Esophagus muscularis mucosa (tissue), 4 donors: ENCODE results near the gene FFAR3. TPM values are rescaled to one million over a fixed set of nuclear protein-coding genes. Genes with fewer than 3 reads are reported as not detected.

Source experiments
- DNase-seq: peaks from one replicate; pipeline ENCODE4 v3.0.0-alpha.2; 2017; ENCODE audit errors: extremely low spot score
- H3K27ac ChIP-seq, 4 donors: fragments of 200-600 bp; sonication (generic); replicated peaks in 1 of 4; 1 replicate in 3 of 4; 2 replicates in 1 of 4; pipeline ENCODE4 v1.5.1; 2016 to 2019; ENCODE audit warnings: mild to moderate bottlenecking in 1 of 4
- H3K27me3 ChIP-seq, 4 donors: fragments of 200-600 bp; sonication (generic); one replicate each; pipeline versions ENCODE4 v1.5.1 to v1.6.0; 2016 to 2019
- H3K36me3 ChIP-seq, 4 donors: fragments of 200-600 bp; sonication (generic); one replicate each; pipeline ENCODE4 v1.5.1; 2016 to 2019
- H3K4me1 ChIP-seq, 4 donors: fragments of 200-600 bp; sonication (generic); one replicate each; pipeline ENCODE4 v1.5.1; 2016 to 2019
- H3K4me3 ChIP-seq, 4 donors: fragments of 200-600 bp; sonication (generic); 1 replicate in 2 of 4; 2 replicates in 2 of 4; pipeline ENCODE4 v1.5.1; 2016 to 2019; ENCODE audit warnings: mild to moderate bottlenecking in 4 of 4, moderate library complexity in 1 of 4
- H3K9me3 ChIP-seq, 4 donors: fragments of 200-600 bp; sonication (generic); 1 replicate in 3 of 4; 2 replicates in 1 of 4; pipeline ENCODE4 v1.5.1; 2016 to 2019
- EP300 ChIP-seq: sonication (generic); formaldehyde crosslinking; IDR thresholded peaks from one replicate; pipeline ENCODE4 v1.6.1; 2017; ENCODE audit warnings: antibody characterized with exemption
- POLR2A ChIP-seq: fragments of 450-650 bp; IDR thresholded peaks from one replicate; pipeline ENCODE4 v1.6.1; 2017; ENCODE audit warnings: antibody characterized with exemption, moderate library complexity, mild to moderate bottlenecking, low read depth
- POLR2AphosphoS5 ChIP-seq, 2 donors: sonication (generic); formaldehyde crosslinking; IDR thresholded peaks; one replicate each; pipeline ENCODE4 v1.6.1; 2017; ENCODE audit warnings: antibody characterized with exemption in 2 of 2
- WGBS: methylation state at CpG from one replicate; pipeline ENCODE4 v1.1.5; 2018; 5-methylcytosine and 5-hydroxymethylcytosine counted together
- intact Hi-C: fragments of 100-400 bp; cut with DNase I; formaldehyde crosslinking; loops from one replicate; pipeline ENCODE4 v1.15.1; 2023
- total RNA-seq, 4 donors: library from RNA; depleted of rRNA; stranded (reverse); fragments of >200 nt; gene quantifications; one replicate each; pipeline versions ENCODE4 v1.1.0 to v1.2.1, GENCODE V29; 2016
- TF ChIP-seq, protein P1 (sequence below), 3 experiments: fragments of 200-600 bp in 2 of 3; fragments of 450-650 bp in 1 of 3; sonication (generic) in 2 of 3; IDR thresholded peaks; one replicate each; pipeline ENCODE4 v1.5.1; 2017 to 2019; ENCODE audit warnings: antibody characterized with exemption in 3 of 3, mild to moderate bottlenecking in 2 of 3, moderate library complexity in 1 of 3

FFAR3 gene
- total RNA-seq, 4 donors from 2014 or later = 0.17 to 2.3 TPM; not detected in 2

DNA sequence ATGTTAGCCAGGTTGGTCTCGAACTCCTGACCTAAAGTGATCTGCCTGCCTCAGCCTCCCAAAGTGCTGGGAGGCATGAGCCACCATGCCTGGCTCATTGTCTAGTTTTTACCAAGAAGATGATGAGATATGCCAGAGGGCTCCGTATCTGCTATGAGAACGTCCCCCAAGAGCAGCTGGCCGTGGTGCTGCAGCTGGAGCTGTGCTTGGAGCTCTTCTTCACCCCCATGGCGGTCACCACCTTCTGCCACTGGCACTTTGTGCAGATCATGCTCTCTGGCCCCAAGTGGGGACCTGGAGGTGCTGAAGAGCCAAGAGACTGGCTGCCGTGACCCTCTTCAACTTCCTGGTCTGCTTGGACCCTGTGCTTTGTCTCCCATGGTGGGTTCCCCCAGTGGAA, 49.4 kb downstream of the FFAR3 start:
- no peak overlapping the region for H3K27ac ChIP-seq
- no peak for TF ChIP-seq EP300
- TF ChIP-seq, protein P1, sequence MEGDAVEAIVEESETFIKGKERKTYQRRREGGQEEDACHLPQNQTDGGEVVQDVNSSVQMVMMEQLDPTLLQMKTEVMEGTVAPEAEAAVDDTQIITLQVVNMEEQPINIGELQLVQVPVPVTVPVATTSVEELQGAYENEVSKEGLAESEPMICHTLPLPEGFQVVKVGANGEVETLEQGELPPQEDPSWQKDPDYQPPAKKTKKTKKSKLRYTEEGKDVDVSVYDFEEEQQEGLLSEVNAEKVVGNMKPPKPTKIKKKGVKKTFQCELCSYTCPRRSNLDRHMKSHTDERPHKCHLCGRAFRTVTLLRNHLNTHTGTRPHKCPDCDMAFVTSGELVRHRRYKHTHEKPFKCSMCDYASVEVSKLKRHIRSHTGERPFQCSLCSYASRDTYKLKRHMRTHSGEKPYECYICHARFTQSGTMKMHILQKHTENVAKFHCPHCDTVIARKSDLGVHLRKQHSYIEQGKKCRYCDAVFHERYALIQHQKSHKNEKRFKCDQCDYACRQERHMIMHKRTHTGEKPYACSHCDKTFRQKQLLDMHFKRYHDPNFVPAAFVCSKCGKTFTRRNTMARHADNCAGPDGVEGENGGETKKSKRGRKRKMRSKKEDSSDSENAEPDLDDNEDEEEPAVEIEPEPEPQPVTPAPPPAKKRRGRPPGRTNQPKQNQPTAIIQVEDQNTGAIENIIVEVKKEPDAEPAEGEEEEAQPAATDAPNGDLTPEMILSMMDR (IDR thresholded peaks at IDR 0.05) = no peak
- TF ChIP-seq POLR2A = no peak
- TF ChIP-seq POLR2AphosphoS5 (IDR thresholded peaks at IDR 0.05) = no peak
- H3K36me3 ChIP-seq = no peaks in the 10 kb centered on the region
- no peak for DNase-seq
- H3K4me3 ChIP-seq = no peak overlapping the region
- WGBS = 74% methylated on average over 6 of the region's 6 CpGs
- intact Hi-C loops = no loop called here
- H3K4me1 ChIP-seq = no peaks in the 10 kb centered on the region
- H3K27me3 ChIP-seq = peaks cover 0 to 25% (median 0%) of the 10 kb centered on the region in 4 donors
- H3K9me3 ChIP-seq = no peaks in the 10 kb centered on the region

DNA sequence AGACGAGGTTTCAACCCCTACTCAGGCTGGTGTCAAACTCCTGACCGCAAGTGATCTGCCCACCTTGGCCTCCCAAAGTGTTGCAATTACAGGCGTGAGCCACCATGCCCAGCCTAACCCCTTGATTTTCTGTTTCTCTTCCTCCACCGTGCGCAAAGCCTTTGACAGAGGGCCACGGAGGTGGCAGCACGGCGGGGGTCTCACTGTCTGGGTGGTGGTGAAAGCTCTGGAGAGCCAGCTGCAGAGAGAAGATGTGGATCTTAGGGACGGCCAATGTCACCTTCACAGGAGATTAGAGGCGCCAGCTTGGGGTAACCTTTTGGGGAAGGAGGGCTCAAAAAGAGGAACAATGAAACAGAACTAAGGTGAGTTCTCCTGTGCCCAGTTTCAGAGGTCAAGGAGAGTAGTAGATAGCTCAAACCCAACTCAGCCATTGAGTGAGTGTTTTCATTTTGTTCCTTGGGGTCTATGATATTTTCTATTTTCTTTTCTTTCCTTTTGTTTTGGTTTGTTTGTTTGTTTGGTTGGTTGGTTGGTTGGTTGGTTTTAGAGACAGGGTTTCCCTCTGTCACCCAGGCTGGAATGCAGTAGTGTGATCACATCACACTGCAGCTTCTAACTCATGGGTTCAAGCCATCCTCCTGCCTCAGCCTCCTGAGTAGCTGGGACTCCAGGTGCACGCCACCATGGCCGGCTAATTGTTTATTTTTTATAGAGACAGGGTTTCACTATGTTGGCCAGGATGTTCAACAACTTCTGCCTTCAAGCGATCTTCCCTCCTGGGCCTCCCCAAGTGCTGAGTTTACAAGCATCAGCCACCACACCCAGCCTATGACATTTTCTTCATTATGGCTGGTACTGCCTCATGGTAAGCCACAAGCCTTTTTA, 50.3 kb downstream of the FFAR3 start:
- Histone ChIP-seq H3K4me1 (no peaks in the 10 kb centered on the region), H3K27ac (no peak overlapping the region), H3K27me3 (peaks cover 0 to 32% (median 0%) of the 10 kb centered on the region in 4 donors), H3K9me3 (no peaks in the 10 kb centered on the region), H3K36me3 (no peaks in the 10 kb centered on the region), H3K4me3 (no peak overlapping the region)
- DNase-seq = no peak
- WGBS = 85% methylated on average over 13 of the region's 13 CpGs
- no peak for TF ChIP-seq EP300
- no peak for TF ChIP-seq POLR2AphosphoS5 (IDR thresholded peaks at IDR 0.05)
- TF ChIP-seq, protein P1 (IDR thresholded peaks at IDR 0.05) = no peak
- TF ChIP-seq POLR2A = no peak
- intact Hi-C loops = no loop called here

DNA sequence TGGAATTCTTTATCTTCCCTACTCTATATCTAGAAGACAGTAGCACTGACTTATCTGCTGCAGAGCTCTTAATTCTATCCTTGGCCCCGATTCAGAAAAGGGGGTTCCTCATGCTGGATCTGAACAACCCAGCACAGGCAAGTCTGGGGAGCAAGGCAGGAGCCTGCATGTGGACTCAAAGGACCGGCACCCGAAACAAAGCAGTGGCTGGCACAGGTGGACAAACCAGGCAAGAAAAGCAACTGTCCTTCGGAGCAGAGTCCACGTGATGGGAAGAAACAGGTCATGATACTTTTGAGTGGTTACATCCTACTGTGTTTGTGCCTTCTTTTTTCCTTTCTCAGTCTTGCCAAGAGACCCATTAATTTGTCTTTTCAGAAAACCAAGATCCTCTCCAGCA, 50.9 kb downstream of the FFAR3 start:
- no peak for DNase-seq
- no peaks in the 10 kb centered on the region for H3K4me1 ChIP-seq
- TF ChIP-seq POLR2A (no peak), EP300 (no peak), POLR2AphosphoS5 (IDR thresholded peaks at IDR 0.05) (no peak)
- TF ChIP-seq, protein P1 (IDR thresholded peaks at IDR 0.05) = no peak
- no peaks in the 10 kb centered on the region for H3K9me3 ChIP-seq
- no peaks in the 10 kb centered on the region for H3K36me3 ChIP-seq
- H3K4me3 ChIP-seq = no peak overlapping the region
- WGBS = 73% methylated on average over 5 of the region's 5 CpGs
- H3K27me3 ChIP-seq = peaks cover 0 to 39% (median 0%) of the 10 kb centered on the region in 4 donors
- no peak overlapping the region for H3K27ac ChIP-seq
- intact Hi-C loops = no loop called here

Other genes starting within 250 kb of the FFAR3 start
- 1 to 10 TPM in 3 of 4 donors, under 1 TPM in 1; 0.83 to 3.8 (median 3.1) TPM for gene FXYD3, start 242.6 kb upstream of the FFAR3 start, total RNA-seq
- 10 to 100 TPM; 32.0 to 58.6 (median 49.2) TPM for gene LGI4, start 223.4 kb upstream of the FFAR3 start, total RNA-seq
- gene FXYD1, start 219.6 kb upstream of the FFAR3 start, total RNA-seq = 10 to 100 TPM; 44.4 to 92.6 (median 70.7) TPM
- under 1 TPM in 1 of 4 donors, not detected in 3; 0.71 TPM for gene FXYD7, start 215.2 kb upstream of the FFAR3 start, total RNA-seq
- 10 to 100 TPM; 26.6 to 49.3 (median 43.0) TPM for gene FXYD5, start 203.7 kb upstream of the FFAR3 start, total RNA-seq
- gene FAM187B, start 129.7 kb upstream of the FFAR3 start, total RNA-seq = not detected
- gene LSR, start 109.5 kb upstream of the FFAR3 start, total RNA-seq = 10 to 100 TPM in 2 of 4 donors, 1 to 10 TPM in 2; 5.1 to 19.2 (median 10.8) TPM
- 100 to 1,000 TPM; 111 to 122 (median 116) TPM for gene USF2, start 89.5 kb upstream of the FFAR3 start, total RNA-seq
- not detected for gene HAMP, start 75.9 kb upstream of the FFAR3 start, total RNA-seq
- gene MAG, start 66.3 kb upstream of the FFAR3 start, total RNA-seq = 1 to 10 TPM in 2 of 4 donors, under 1 TPM in 1, not detected in 1; 0.65 to 2.4 (median 1.2) TPM
- 10 to 100 TPM in 1 of 4 donors, 1 to 10 TPM in 3; 2.3 to 12.5 (median 3.7) TPM for gene CD22, start 29.3 kb upstream of the FFAR3 start, total RNA-seq
- not detected for gene FFAR1, start 10.6 kb upstream of the FFAR3 start, total RNA-seq
- gene GPR42, start 12.6 kb downstream of the FFAR3 start, total RNA-seq = under 1 TPM in 1 of 4 donors, not detected in 3; 0.17 TPM
- gene FFAR2, start 89.8 kb downstream of the FFAR3 start, total RNA-seq = 1 to 10 TPM in 1 of 4 donors, not detected in 3; 1.7 TPM
- not detected for gene KRTDAP, start 132.0 kb downstream of the FFAR3 start, total RNA-seq
- 1 to 10 TPM; 1.7 to 5.5 (median 3.8) TPM for gene DMKN, start 155.2 kb downstream of the FFAR3 start, total RNA-seq
- gene SBSN, start 169.9 kb downstream of the FFAR3 start, total RNA-seq = not detected
- gene GAPDHS, start 175.0 kb downstream of the FFAR3 start, total RNA-seq = not detected
- gene TMEM147, start 187.2 kb downstream of the FFAR3 start, total RNA-seq = 100 to 1,000 TPM in 2 of 4 donors, 10 to 100 TPM in 2; 47.3 to 109 (median 91.6) TPM
- not detected for gene ATP4A, start 205.2 kb downstream of the FFAR3 start, total RNA-seq
- gene PMIS2, start 227.7 kb downstream of the FFAR3 start, total RNA-seq = not detected